NCI-H82 treated with DMSO at 0.1 percent for 48 hours (cell line): ENCODE data around the gene FZR1.
"Not testable (repeated sequence)": the region's sequence is repeated elsewhere in the genome, so short reads cannot be mapped to it uniquely, and the experiment has no call there.

ENCODE experiments used
- DNase-seq: peaks from one replicate; lab custom pipeline; 2025; ENCODE audit not compliant: unreplicated experiment; lab: John Stamatoyannopoulos, UW

Gene FZR1

DNA sequence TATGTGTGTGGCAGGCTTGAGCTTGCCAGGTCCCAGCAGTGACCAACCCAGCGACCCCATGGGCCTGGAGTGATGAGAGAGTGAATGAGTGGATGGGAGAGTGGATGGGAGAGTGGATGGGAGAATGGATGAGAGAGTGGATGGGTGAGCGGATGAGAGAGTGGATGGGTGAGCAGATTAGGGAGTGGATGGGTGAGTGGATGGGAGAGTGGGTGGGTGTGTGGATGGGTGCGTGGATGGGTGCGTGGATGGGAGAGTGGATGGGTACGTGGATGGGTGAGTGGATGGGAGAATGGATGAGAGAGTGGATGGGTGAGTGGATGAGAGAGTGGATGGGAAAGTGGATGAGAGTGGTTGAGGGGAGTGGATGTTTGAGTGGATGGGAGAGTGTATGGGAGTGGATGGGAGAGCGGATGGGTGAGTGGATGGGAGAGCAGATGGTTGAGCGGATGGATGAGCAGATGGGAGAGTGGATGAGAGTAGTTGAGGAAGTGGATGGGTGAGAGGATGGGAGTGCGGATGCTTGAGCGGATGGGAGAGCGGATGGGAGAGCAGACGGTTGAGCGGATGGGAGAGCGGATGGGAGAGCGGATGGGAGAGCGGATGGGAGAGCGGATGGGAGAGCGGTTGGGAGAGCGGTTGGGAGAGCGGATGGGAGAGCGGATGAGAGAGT is 22.6 kb downstream of the FZR1 start:
- no peak for DNase-seq

GRCh38 chr19:3529299-3529698 is 23.2 kb downstream of the FZR1 start:
- not testable (repeated sequence) for DNase-seq

DNA sequence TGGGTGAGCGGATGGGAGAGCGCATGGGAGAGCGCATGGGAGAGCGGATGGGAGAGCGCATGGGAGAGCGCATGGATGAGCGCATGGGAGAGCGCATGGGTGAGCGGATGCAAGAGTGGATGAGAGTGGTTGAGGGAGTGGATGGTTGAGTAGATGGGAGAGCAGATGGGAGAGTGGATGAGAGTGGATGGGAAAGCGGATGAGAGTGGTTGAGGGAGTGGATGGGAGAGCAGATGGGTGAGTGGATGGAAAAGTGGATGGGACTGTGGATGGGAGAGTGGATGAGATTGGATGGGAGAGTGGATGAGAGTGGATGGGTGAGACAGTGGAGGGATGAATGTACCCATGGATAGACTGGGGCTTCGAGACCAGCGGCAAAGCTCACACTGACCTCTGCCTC is 24.3 kb downstream of the FZR1 start:
- DNase-seq, result no peak

- DNase-seq, result no peak
These were observed 25.6 kb downstream of the FZR1 start for GRCh38 chr19:3531716-3532115.

DNA sequence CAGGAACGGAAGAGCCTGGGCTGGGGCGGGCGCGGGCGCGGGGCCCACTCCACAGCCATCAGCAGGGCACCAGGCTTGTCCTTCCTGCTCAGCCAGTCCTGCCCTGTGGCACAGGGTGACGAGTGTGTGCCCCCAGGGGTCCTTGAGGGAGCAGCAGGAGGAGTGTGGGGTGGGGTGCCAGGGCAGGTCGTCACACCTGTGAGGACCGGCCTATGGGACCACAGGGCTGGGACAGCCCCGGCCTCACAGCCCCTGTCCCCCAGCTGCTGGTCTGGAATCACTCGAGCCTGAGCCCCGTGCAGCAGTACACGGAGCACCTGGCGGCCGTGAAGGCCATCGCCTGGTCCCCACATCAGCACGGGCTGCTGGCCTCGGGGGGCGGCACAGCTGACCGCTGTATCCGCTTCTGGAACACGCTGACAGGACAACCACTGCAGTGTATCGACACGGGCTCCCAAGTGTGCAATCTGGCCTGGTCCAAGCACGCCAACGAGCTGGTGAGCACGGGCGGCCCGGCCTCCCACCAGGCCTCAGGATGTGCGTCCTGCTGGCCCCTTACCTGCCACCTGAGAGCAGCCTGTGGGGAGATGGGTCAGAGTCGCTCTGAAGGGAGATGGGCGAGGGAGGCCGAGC is 26.2 kb downstream of the FZR1 start:
- DNase-seq, result no peak

- DNase-seq, result no peak
These were observed 26.9 kb downstream of the FZR1 start for GRCh38 chr19:3533033-3533432.

DNA sequence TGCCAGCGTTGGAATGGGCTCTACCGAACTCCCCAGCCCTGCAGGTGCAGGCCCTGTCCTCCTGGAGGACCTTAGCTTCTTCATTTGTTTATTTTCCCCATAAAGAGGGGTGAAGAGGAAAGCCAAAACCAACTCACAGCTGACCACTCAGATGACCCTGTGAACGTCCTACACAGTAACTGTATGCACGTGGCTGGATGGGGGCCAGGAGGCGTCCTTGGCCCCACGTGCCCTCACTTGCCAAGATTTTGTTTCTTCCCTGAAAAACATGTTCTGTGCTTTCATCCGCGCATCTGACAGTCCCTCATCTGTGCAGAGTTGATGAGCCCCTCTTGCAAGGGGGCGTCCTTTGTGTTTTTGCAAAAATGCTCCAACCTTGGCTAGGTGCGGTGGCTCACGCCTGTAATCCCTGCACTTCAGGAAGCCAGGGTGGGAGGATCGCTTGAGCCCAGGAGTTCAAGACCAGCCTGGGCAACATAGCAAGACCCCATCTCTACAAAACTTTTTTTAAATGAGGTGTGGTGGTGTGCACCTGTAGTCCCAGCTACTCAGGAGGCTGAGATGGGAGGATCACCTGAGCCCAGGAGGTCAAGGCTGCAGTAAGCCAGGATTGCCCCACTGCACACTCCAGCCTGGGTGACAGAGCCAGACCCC is 27.6 kb downstream of the FZR1 start:
- DNase-seq, result no peak

DNA sequence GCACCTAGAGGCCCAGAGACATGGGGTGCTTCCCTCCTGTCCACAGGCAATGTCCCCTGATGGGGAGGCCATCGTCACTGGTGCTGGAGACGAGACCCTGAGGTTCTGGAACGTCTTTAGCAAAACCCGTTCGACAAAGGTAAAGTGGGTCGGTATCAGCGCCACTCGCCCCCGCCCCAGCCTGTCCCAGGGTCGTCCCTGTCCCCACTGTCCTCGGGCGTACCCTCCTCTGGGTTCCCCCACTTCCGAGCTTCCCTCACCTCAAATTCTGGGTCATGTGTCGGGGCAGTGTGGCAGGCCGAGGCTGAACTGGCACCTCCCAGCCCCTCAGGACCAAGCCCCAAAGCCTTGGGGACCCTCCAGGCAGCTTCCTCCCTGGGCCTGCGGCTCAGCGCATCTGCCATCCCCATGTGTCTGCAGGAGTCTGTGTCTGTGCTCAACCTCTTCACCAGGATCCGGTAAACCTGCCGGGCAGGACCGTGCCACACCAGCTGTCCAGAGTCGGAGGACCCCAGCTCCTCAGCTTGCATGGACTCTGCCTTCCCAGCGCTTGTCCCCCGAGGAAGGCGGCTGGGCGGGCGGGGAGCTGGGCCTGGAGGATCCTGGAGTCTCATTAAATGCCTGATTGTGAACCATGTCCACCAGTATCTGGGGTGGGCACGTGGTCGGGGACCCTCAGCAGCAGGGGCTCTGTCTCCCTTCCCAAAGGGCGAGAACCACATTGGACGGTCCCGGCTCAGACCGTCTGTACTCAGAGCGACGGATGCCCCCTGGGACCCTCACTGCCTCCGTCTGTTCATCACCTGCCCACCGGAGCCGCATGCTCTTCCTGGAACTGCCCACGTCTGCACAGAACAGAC is 28.5 kb downstream of the FZR1 start:
- DNase-seq, result no peak

DNA sequence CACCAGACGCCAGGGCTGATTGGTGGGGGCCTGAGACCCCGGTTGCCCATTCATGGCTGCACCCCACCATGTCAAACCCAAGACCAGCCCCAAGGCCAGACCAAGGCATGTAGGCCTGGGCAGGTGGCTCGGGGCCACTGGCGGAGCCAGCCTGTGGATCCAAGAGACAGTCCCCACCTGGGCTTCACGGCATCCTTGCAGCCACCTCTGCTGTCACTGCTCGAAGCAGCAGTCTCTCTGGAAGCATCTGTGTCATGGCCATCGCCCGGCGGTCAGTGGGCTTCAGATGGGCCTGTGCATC is 29.1 kb downstream of the FZR1 start:
- DNase-seq, result no peak

DNA sequence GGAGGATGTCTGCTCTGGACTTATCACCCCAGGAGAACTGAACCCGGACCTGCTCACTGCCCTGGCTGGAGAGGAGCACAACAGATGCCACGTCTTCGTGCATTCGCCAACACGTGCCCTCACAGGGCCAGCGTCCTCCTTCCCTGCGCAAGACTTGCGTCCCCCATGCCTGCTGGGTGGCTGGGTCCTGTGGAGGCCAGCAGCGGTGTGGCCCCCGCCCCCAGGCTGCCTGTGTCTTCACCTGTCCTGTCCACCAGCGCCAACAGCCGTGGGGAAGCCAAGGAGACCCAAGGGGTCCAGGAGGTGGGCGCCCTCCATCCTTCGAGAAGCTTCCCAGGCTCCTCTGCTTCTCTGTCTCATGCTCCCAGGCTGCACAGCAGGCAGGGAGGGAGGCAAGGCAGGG is 29.5 kb downstream of the FZR1 start:
- no peak for DNase-seq

DNA sequence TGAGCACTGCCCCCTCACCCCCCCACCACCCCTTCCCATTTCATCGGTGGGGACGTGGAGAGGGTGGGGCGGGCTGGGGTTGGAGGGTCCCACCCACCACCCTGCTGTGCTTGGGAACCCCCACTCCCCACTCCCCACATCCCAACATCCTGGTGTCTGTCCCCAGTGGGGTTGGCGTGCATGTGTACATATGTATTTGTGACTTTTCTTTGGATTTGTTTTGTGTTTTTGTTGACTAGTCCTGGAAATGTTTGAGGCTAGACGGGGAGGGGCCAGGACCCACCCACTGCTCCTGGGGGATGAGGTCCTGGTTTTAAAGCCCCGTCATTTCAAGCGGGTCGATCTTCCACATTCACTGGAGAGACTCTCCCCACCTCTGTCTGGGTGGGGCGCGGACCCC is 29.9 kb downstream of the FZR1 start:
- no peak for DNase-seq

- no peak for DNase-seq
These were observed 30.5 kb downstream of the FZR1 start for GRCh38 chr19:3536429-3537100.

GRCh38 chr19:3537101-3537437 is 31.0 kb downstream of the FZR1 start:
- DNase-seq, result no peak

DNA sequence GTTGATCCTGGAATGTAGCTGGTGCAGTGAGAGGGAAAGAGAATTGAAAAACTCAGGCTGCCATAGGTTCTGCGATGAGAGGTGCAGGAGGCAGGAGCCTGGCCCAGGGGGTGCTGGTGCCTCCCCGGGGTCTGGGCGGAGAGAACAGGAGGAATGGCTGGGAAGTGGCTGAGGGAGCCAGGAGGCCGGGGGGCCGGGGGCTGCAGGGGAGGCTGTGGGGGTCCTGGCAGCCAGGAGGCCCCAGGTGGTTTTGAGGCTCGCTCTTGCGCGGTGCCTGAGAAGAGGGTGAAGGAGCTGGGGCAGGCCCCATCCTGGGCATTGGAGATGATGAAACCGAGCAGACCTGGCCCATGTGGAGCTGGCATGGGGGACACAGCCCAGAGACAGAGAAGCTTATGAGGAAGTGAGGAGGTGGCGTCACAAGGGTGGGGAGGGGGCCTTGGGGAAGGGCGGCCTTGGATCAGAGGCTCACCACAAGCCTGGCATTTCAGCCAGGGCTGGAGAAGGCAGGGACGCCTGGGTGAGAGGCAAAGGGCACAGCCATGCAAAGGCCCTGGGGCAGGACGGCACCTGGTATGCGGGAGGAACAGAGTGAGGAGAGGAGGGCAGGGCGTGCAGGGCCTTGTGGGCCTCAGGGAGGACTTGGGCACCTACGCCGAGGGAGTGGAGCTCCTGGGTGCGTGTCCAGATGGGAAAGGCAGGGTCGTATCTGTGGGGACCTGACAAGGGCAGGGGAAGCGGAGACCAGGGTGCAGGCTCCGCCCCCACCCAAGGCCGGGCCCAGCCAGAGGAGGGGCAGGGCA is 31.5 kb downstream of the FZR1 start:
- DNase-seq, result no peak

GRCh38 chr19:3538258-3538929 is 32.3 kb downstream of the FZR1 start:
- no peak for DNase-seq

DNA sequence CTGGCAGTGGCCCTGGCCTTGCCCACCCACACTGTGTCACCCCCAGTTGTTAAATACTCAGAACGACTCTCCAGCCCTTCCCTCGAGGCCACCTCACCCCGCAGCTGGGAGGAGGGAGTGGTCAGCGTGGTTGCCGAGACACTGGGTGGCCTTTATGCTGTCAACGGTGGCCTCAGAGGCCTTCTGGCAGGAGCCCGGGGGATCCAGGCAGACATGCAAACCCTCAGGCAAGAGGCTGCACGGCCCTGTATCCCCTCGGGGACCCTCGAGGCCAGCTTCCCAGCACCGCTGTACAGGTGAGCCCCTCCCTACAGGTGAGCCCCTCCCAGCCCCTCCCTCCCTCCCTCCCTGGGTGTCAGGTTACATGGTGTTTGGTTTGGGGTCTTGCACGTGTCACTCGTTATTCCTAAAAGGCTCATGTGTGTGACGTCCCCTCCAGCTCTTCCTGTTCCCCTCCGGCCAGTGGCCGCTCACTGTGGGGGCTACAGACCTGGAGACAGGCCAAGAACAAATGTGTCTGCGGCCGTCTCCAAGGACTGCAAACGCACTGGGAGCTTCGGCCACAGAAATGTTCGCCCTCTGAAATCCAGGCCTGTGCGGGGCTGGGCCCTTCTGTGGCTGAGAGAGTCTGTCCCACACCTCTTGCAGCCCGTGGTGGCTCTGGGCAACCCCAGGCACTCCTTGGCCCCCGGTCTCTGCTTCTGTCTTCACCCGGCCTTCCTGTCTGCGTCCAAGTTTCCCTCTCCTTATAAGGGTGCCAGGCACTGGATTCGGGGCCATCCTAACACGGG is 33.0 kb downstream of the FZR1 start, which contains the start of gene TEKTIP1:
Gene TEKTIP1, plus strand, starts transcription at position 210 of the 791 bp plus-strand sequence. Its CDS starts 4 bp downstream, at position 214.
- DNase-seq, result no peak

DNA sequence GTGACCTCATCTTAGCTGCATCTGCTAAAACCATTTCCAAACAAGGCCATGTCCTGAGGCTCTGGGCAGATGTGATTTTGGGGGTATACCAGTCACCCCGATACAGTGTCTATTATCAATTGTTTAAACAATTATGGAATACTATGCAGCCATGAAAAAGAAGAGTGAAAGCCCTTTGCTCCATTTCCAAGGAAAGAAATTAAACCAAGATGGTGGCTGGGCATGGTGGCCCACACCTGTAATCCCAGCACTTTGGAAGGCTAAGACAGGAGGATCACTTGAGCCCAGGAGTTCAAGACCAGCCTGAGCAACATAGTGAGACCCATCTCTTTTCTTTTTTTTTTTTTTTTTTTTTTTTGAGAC is 33.6 kb downstream of the FZR1 start:
- no peak for DNase-seq

DNA sequence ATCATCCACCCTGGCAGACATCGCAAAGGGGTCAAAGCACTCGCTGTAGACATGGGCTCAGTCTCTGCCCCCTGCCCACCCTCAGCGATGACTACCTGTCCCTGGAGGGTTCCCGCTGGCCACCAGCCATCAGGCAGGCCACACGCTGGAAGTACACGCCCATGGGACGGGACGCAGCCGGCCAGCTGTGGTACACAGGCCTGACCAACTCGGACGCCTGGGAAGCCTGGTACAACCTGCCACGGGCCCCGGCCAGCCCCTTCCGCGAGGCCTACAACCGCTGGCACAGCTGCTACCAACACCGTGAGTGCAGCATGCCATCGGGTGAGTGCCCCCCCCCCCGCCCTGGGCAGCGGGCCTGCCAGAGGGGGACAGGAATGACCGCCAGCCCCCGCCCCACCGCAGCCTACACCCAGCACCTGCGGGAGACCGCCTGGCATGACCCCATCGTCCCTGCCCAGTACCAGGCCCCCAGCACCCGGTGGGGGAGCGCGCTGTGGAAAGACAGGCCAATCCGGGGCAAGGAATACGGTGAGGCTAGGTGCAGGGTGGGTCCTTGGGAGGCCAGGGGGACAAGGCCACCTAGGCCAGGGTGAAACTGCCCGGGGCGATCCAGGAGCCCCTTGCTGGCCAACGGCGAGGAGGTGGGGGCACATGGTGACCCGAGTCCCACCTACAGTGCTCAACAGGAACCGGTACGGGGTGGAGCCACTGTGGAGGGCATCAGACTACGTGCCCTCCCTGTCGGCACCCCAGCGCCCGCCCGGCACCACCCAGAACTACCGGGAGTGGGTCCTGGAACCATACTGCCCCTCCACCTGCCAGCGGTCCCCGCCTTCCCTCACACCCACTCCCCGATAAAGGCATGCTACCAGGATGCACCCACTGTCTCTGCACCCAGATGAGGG is 37.3 kb downstream of the FZR1 start:
- DNase-seq, result no peak
